Ishikawa (cell line): ENCODE data around the gene GRK3.

Experiments
- CEBPB ChIP-seq: IDR thresholded peaks from 2 replicates; pipeline ENCODE4 v1.6.1; 2012
- CREB1 ChIP-seq: IDR thresholded peaks from 2 replicates; pipeline ENCODE4 v1.6.1; 2012; ENCODE audit warnings: low read depth
- EGR1 ChIP-seq: IDR thresholded peaks from 2 replicates; pipeline ENCODE4 v1.6.1; 2012
- EP300 ChIP-seq: IDR thresholded peaks from 2 replicates; pipeline ENCODE4 v1.6.1; 2012; ENCODE audit warnings: borderline replicate concordance
- FOXM1 ChIP-seq: IDR thresholded peaks from 2 replicates; pipeline ENCODE4 v1.6.1; 2012; ENCODE audit warnings: low read depth, borderline replicate concordance
- MAX ChIP-seq: IDR thresholded peaks from 2 replicates; pipeline ENCODE4 v1.6.1; 2012
- NFIC ChIP-seq: IDR thresholded peaks from 2 replicates; pipeline ENCODE4 v1.6.1; 2012
- RAD21 ChIP-seq: IDR thresholded peaks from 2 replicates; pipeline ENCODE4 v1.6.1; 2012; ENCODE audit warnings: low read depth
- REST ChIP-seq: IDR thresholded peaks from 2 replicates; pipeline ENCODE4 v1.6.1; 2012; ENCODE audit warnings: low read depth, mild to moderate bottlenecking
- TAF1 ChIP-seq: IDR thresholded peaks from 2 replicates; pipeline ENCODE4 v1.6.1; 2012; ENCODE audit warnings: low read depth, mild to moderate bottlenecking
- TCF12 ChIP-seq: IDR thresholded peaks from 2 replicates; pipeline ENCODE4 v1.6.1; 2012; ENCODE audit warnings: low read depth
- TEAD4 ChIP-seq: IDR thresholded peaks from 2 replicates; pipeline ENCODE4 v1.6.1; 2012
- USF1 ChIP-seq: IDR thresholded peaks from 2 replicates; pipeline ENCODE4 v1.6.1; 2012
- YY1 ChIP-seq: IDR thresholded peaks from 2 replicates; pipeline ENCODE4 v1.6.1; 2012; ENCODE audit warnings: low read depth
- ZBTB7A ChIP-seq: IDR thresholded peaks from 2 replicates; pipeline ENCODE4 v1.6.1; 2012; ENCODE audit warnings: low read depth

The GRK3 gene

GRCh38 chr22:25563761-25564319 is 635 bp upstream of the GRK3 start:
- TF ChIP-seq CREB1: no peak
- TF ChIP-seq USF1: no peak
- TF ChIP-seq RAD21: no peak
- no peak for TF ChIP-seq TEAD4
- no peak for TF ChIP-seq YY1
- no peak for TF ChIP-seq MAX
- TF ChIP-seq FOXM1: no peak
- TF ChIP-seq EGR1: no peak

- TF ChIP-seq MAX (no peak), YY1 (peak; percentile 66), TAF1 (no peak), REST (no peak), RAD21 (no peak), NFIC (no peak), EGR1 (no peak)
These were observed 653 bp downstream of the GRK3 start for GRCh38 chr22:25564979-25565677.

- TF ChIP-seq RAD21: no peak
- no peak for TF ChIP-seq MAX
- TF ChIP-seq CEBPB: no peak
- TF ChIP-seq NFIC: no peak
- no peak for TF ChIP-seq CREB1
- no peak for TF ChIP-seq REST
- no peak for TF ChIP-seq EP300
- TF ChIP-seq TCF12: no peak
- TF ChIP-seq YY1: no peak
- no peak for TF ChIP-seq EGR1
These were observed 1.9 kb downstream of the GRK3 start for GRCh38 chr22:25566186-25566897.

GRCh38 chr22:25566898-25567235 is 2.4 kb downstream of the GRK3 start:
- TF ChIP-seq ZBTB7A: no peak
- no peak for TF ChIP-seq TAF1
- TF ChIP-seq EGR1: no peak
- TF ChIP-seq CREB1: no peak
- TF ChIP-seq TEAD4: no peak
- no peak for TF ChIP-seq NFIC
- TF ChIP-seq FOXM1: no peak
- TF ChIP-seq EP300: no peak
- no peak for TF ChIP-seq USF1
- no peak for TF ChIP-seq MAX
- no peak for TF ChIP-seq CEBPB
- TF ChIP-seq REST: no peak
- no peak for TF ChIP-seq YY1
- no peak for TF ChIP-seq TCF12
- no peak for TF ChIP-seq RAD21
